Fibroblast of mammary gland (primary cell): Measurements from ENCODE around the gene FAM20A.

ENCODE experiments used
- DNase-seq: peaks from one replicate; pipeline ENCODE4 v3.0.0-alpha.2; 2010; ENCODE audit warnings: low read depth
- H3K4me3 ChIP-seq: 2 replicates; pipeline ENCODE4 v1.5.1; 2011; ENCODE audit warnings: low read depth, mild to moderate bottlenecking, low read length, moderate library complexity; ENCODE audit not compliant: control insufficient read depth
- TF ChIP-seq, protein P1 (sequence below): conservative IDR thresholded peaks from 2 replicates; pipeline ENCODE4 v1.5.1; 2011; ENCODE audit warnings: low read depth, low read length, inconsistent platforms; ENCODE audit not compliant: control insufficient read depth, insufficient read depth

The FAM20A gene

DNA sequence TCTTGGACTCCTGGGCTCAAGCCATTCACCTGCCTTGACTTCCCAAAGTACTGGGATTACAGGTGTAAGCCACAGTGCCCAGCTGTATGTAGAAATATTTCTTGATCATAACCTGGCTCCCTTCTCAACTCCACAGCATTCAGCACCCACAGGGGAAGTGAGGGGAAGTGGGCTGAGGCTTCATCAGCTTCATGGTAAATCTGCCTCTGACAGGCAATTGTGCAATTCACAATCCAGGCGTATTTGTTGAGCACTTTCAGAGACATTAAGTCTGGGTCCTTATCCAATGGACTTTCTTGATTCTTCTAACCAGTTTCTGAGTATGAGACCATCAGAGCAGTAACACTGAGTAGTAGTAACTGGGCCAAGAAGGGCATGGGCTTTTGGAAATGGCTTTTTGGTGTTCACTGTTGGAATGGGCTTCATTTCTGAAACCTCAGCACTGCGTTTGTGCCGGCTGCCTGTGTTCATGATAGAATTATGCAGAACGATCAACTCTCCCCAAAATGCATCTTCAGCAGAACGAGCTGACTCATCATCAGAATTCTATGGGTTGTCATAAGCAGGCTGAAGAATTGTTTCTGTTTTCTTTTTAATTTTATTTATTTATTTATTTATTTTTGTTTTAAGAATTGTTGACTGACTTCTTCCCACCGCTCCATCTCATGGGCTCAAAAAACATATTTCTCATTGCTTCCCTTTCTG, 28.9 kb downstream of the FAM20A start:
- DNase-seq = peak; percentile 57
- H3K4me3 ChIP-seq = no peak overlapping the region
- TF ChIP-seq, protein P1, sequence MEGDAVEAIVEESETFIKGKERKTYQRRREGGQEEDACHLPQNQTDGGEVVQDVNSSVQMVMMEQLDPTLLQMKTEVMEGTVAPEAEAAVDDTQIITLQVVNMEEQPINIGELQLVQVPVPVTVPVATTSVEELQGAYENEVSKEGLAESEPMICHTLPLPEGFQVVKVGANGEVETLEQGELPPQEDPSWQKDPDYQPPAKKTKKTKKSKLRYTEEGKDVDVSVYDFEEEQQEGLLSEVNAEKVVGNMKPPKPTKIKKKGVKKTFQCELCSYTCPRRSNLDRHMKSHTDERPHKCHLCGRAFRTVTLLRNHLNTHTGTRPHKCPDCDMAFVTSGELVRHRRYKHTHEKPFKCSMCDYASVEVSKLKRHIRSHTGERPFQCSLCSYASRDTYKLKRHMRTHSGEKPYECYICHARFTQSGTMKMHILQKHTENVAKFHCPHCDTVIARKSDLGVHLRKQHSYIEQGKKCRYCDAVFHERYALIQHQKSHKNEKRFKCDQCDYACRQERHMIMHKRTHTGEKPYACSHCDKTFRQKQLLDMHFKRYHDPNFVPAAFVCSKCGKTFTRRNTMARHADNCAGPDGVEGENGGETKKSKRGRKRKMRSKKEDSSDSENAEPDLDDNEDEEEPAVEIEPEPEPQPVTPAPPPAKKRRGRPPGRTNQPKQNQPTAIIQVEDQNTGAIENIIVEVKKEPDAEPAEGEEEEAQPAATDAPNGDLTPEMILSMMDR = no peak

- no peak for DNase-seq
- TF ChIP-seq, protein P1 = no peak
- H3K4me3 ChIP-seq = no peak overlapping the region
Observed at GRCh38 chr17:68570526-68570925, 30.6 kb downstream of the FAM20A start.

- H3K4me3 ChIP-seq = no peak overlapping the region
- TF ChIP-seq, protein P1 = no peak
- no peak for DNase-seq
Observed at GRCh38 chr17:68569346-68569745, 31.8 kb downstream of the FAM20A start.

DNA sequence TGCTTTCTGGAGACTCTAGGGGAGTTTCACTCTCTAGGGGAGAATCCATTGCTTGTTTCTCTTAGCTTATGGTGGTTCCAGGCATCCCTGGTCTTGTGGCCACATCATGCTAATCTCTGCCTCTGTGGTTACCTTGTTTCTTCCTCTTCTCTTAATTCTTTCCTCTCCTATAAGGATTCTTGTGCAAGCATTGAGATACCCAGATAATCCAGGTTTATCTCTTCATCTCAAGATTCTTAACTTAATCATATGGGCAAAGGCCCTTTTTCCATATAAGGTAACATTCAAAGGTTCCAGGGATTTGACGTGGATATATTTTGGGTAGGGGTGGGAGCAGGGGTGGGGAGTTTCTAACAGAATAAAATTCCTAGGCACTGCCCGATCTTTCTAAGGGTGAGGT, 32.6 kb downstream of the FAM20A start:
- no peak for DNase-seq
- TF ChIP-seq, protein P1 = no peak
- no peak overlapping the region for H3K4me3 ChIP-seq

GRCh38 chr17:68567581-68567980, 33.6 kb downstream of the FAM20A start:
- TF ChIP-seq, protein P1 = no peak
- no peak overlapping the region for H3K4me3 ChIP-seq
- DNase-seq = no peak

DNA sequence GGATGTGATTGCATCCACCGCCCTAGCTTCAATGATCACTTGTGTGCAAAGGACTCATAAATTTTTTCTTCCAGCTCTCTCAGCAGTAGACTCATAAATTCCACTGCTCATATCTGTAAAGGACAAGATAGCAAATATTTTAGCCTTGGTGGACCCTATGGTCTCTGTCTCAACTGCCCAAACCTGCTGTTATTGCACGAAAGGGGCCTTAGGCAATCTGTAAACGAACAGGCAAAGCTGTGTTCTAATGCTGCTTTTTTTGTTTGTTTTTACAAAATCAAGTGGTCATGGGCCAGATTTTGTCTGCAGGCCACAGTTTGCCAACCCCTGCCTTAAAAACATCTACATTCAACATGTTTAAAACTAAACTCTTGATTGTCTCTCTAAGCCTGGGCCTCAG, 34.1 kb downstream of the FAM20A start:
- DNase-seq = no peak
- no peak overlapping the region for H3K4me3 ChIP-seq
- TF ChIP-seq, protein P1 = no peak

DNA sequence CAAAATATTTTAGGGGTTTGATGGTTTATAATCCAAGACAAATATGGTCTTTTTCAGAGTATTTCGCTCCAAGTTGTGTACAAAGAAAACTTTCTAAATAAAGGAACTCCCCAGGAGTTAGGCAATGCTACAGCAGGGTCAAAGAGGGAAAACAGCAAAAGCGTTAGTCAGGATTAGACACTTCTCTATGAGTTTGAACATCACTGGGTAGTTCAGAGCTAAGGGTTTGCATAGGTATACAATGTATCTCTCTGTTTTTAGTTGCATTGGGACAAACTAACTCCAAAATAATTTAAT, 34.8 kb downstream of the FAM20A start:
- DNase-seq = peak; percentile 53
- H3K4me3 ChIP-seq = no peak overlapping the region
- TF ChIP-seq, protein P1 = no peak
